B cell (primary cell): ENCODE results near the gene HS1BP3. TPM values are rescaled to one million over a fixed set of nuclear protein-coding genes. Genes with fewer than 3 reads are reported as not detected.

Experiments
- ATAC-seq: fragments of 200-7000 bp; cut with Tn5 transposase; one replicate; pipeline ENCODE4 v1.10.0; 2021; ENCODE audit warnings: low read depth, mild to moderate bottlenecking, moderate number of reproducible peaks, moderate library complexity
- CTCF ChIA-PET: fragments of 350-600 bp; sonication (Branson Sonifier 250); formaldehyde crosslinking; loops from one replicate; lab custom pipeline; 2021; ENCODE audit warnings: antibody characterized with exemption, inconsistent platforms; lab: Charles Lee
- POLR2A ChIA-PET: fragments of 350-600 bp; sonication (Branson Sonifier 250); formaldehyde crosslinking; loops from one replicate; lab custom pipeline; 2021; ENCODE audit warnings: antibody characterized with exemption; lab: Charles Lee
- DNase-seq: peaks from one replicate; pipeline ENCODE4 v3.0.0; 2013
- H2AFZ ChIP-seq: 2 replicates; pipeline ENCODE4 v1.6.1; 2012; ENCODE audit warnings: mild to moderate bottlenecking, low read depth, low read length; ENCODE audit not compliant: insufficient read depth, poor library complexity, severe bottlenecking
- H3K27ac ChIP-seq, 2 donors: 1 replicate in 1 of 2; 2 replicates in 1 of 2; pipeline ENCODE4 v1.5.1; 2012 to 2013; ENCODE audit warnings: low read length in 2 of 2, mild to moderate bottlenecking in 2 of 2, moderate library complexity in 1 of 2
- H3K27me3 ChIP-seq, 4 experiments: fragments of 200-600 bp in 1 of 4; sonication (generic) in 1 of 4; replicated peaks in 1 of 4; 1 replicate in 2 of 4; 2 replicates in 2 of 4; pipeline versions ENCODE4 v1.6.1 to v1.7.0; 2013 to 2016; ENCODE audit warnings: low read length in 3 of 4, mild to moderate bottlenecking in 2 of 4, mixed read lengths in 1 of 4, moderate library complexity in 1 of 4; ENCODE audit not compliant: insufficient read depth in 4 of 4, control insufficient read depth in 3 of 4; ENCODE audit errors: control extremely low read depth in 1 of 4
- H3K36me3 ChIP-seq, 2 experiments: replicated peaks in 1 of 2; 1 replicate in 1 of 2; 2 replicates in 1 of 2; pipeline versions ENCODE4 v1.6.1 to v1.7.1; 2013; ENCODE audit warnings: low read length in 1 of 2; ENCODE audit not compliant: insufficient read depth in 2 of 2, control insufficient read depth in 1 of 2; ENCODE audit errors: control extremely low read depth in 1 of 2, extremely low read depth in 1 of 2
- H3K4me1 ChIP-seq, 2 donors: fragments of 200-600 bp in 1 of 2; sonication (generic) in 1 of 2; 1 replicate in 1 of 2; 2 replicates in 1 of 2; pipeline versions ENCODE4 v1.5.1 to v1.6.1; 2013 to 2017; ENCODE audit warnings: low read length in 2 of 2; ENCODE audit not compliant: control insufficient read depth in 2 of 2, insufficient read depth in 2 of 2
- H3K4me2 ChIP-seq: replicated peaks from 2 replicates; pipeline ENCODE3; 2012; ENCODE audit warnings: mild to moderate bottlenecking, low read depth, low read length; ENCODE audit not compliant: poor library complexity, severe bottlenecking
- H3K4me3 ChIP-seq, 5 experiments: fragments of 200-600 bp in 1 of 5; sonication (generic) in 1 of 5; 1 replicate in 3 of 5; 2 replicates in 2 of 5; pipeline versions ENCODE4 v1.5.1 to v1.7.0; 2011 to 2016; ENCODE audit warnings: low read length in 4 of 5, mild to moderate bottlenecking in 4 of 5, low read depth in 2 of 5, control low read depth in 1 of 5, moderate library complexity in 1 of 5; ENCODE audit not compliant: insufficient read depth in 1 of 5; ENCODE audit errors: control extremely low read depth in 1 of 5, extremely low read depth in 1 of 5
- H3K79me2 ChIP-seq: fragments of 200-600 bp; sonication (generic); one replicate; pipeline ENCODE4 v1.6.0; 2016; ENCODE audit warnings: low read length; ENCODE audit not compliant: control insufficient read depth, insufficient read depth
- H3K9ac ChIP-seq: fragments of 200-600 bp; sonication (generic); 2 replicates; pipeline ENCODE4 v1.6.1; 2017; ENCODE audit warnings: mild to moderate bottlenecking, low read length, moderate library complexity
- H3K9me3 ChIP-seq, 3 donors: one replicate each; pipeline versions ENCODE4 v1.6.1 to v1.7.1; 2013; ENCODE audit warnings: low read length in 2 of 3; ENCODE audit not compliant: control insufficient read depth in 2 of 3, insufficient read depth in 1 of 3; ENCODE audit errors: control extremely low read depth in 1 of 3
- H4K20me1 ChIP-seq: 2 replicates; pipeline ENCODE4 v1.6.0; 2012; ENCODE audit warnings: mild to moderate bottlenecking, low read length; ENCODE audit not compliant: insufficient read depth, control insufficient read depth, poor library complexity, severe bottlenecking
- H3K27ac Mint-ChIP-seq: one replicate; pipeline ENCODE4 v1.8.0; 2021; ENCODE audit warnings: mixed read lengths
- H3K27me3 Mint-ChIP-seq: one replicate; pipeline ENCODE4 v1.8.0; 2021; ENCODE audit warnings: mixed read lengths
- H3K4me1 Mint-ChIP-seq: one replicate; pipeline ENCODE4 v1.8.0; 2021; ENCODE audit warnings: mixed read lengths
- H3K4me3 Mint-ChIP-seq: one replicate; pipeline ENCODE4 v1.8.0; 2021; ENCODE audit warnings: mixed read lengths
- H3K9me3 Mint-ChIP-seq: one replicate; pipeline ENCODE4 v1.8.0; 2022; ENCODE audit warnings: mixed read lengths; ENCODE audit not compliant: insufficient read depth
- CTCF ChIP-seq: fragments of 200-600 bp; IDR thresholded peaks from one replicate; pipeline ENCODE4 v1.8.0; 2022; ENCODE audit warnings: antibody characterized with exemption, mild to moderate bottlenecking
- EZH2 ChIP-seq: IDR thresholded peaks from 2 replicates; pipeline ENCODE4 v1.6.1; 2012; ENCODE audit warnings: borderline replicate concordance, low read depth, mild to moderate bottlenecking, moderate library complexity, low read length; ENCODE audit not compliant: insufficient read depth, poor library complexity, severe bottlenecking
- WGBS: methylation state at CpG from one replicate; pipeline ENCODE4 v1.1.5; 2013; ENCODE audit warnings: missing lambda C conversion rate; ENCODE audit not compliant: insufficient coverage; 5-methylcytosine and 5-hydroxymethylcytosine counted together
- intact Hi-C: fragments of 100-400 bp; cut with micrococcal nuclease; formaldehyde crosslinking; loops from one replicate; pipeline ENCODE4 v1.10.0; 2022
- polyA plus RNA-seq: library from polyadenylated mRNA; depleted of rRNA; stranded (reverse); fragments of >200 nt; gene quantifications from 2 replicates; pipeline ENCODE4 v1.2.3, GENCODE V29; 2012
- total RNA-seq, 2 donors: library from RNA; stranded (reverse); fragments of 120-200 nt in 1 of 2; gene quantifications; 1 replicate in 1 of 2; 2 replicates in 1 of 2; pipeline versions ENCODE4 v1.2.3 to v1.2.4, GENCODE V29; 2013 to 2022

The HS1BP3 gene
- total and polyA plus RNA-seq, 2 donors (not counting 1 experiment from before 2014, with no cell fraction given) = 27.8 to 28.7 TPM

- H3K27me3 Mint-ChIP-seq = peaks cover 23% of the 10 kb centered on the region
- intact Hi-C loops = no loop called here
These were observed 6.8 kb upstream of the HS1BP3 start for GRCh38 chr2:20657522-20658235.

More at GRCh38 chr2:20657522-20658235, 6.8 kb upstream of the HS1BP3 start:
- Histone ChIP-seq H3K9me3 (no peaks in the 10 kb centered on the region), H3K27me3 (peaks cover 0 to 24% (median 4%) of the 10 kb centered on the region in 4 experiments), H3K9ac (no peak overlapping the region), H3K79me2 (no peaks in the 10 kb centered on the region), H3K4me3 (no peak overlapping the region), H3K36me3 (no peaks in the 10 kb centered on the region), H3K27ac (no peak overlapping the region), H4K20me1 (no peaks in the 10 kb centered on the region), H2AFZ (no peak overlapping the region), H3K4me2 (no peak overlapping the region), H3K4me1 (peaks cover 0 to 6% of the 10 kb centered on the region in 2 donors)
- ATAC-seq (no peak), DNase-seq (no peak)
- ChIA-PET CTCF (interaction anchor here (1.1 to 1.9 kb wide), 3 partner anchors 15 to 307 kb away, joined by 6 to 8 read pairs (median 7); no protein-coding TSS in a partner anchor), POLR2A (no interaction called here)
- 80% methylated on average over 1 of the region's 4 CpGs for WGBS
- no peak overlapping the region for H3K27ac Mint-ChIP-seq
- no peak for TF ChIP-seq CTCF
- no peak for TF ChIP-seq EZH2
- H3K9me3 Mint-ChIP-seq = no peaks in the 10 kb centered on the region
- peaks cover 4% of the 10 kb centered on the region for H3K4me1 Mint-ChIP-seq
- H3K4me3 Mint-ChIP-seq = no peak overlapping the region
